Transverse colon (tissue), 4 donors: ENCODE measurements around the gene FAM187B. TPM values are rescaled to one million over a fixed set of nuclear protein-coding genes. Genes with fewer than 3 reads are reported as not detected.

Experiments
- DNase-seq: peaks from one replicate; pipeline ENCODE4 v3.0.0-alpha.2; 2019
- H3K27ac ChIP-seq, 4 donors: fragments of 200-600 bp; sonication (generic); 2 replicates each; pipeline ENCODE4 v1.5.1; 2016 to 2018; ENCODE audit warnings: inconsistent platforms in 4 of 4
- H3K27me3 ChIP-seq: fragments of 200-600 bp; sonication (generic); 2 replicates; pipeline ENCODE4 v1.5.1; 2017; ENCODE audit warnings: inconsistent platforms
- H3K36me3 ChIP-seq, 4 donors: fragments of 200-600 bp; sonication (generic); 2 replicates each; pipeline ENCODE4 v1.5.1; 2017 to 2019; ENCODE audit warnings: inconsistent platforms in 4 of 4
- H3K4me1 ChIP-seq, 4 donors: fragments of 200-600 bp; sonication (generic); 2 replicates each; pipeline ENCODE4 v1.5.1; 2017 to 2020; ENCODE audit warnings: inconsistent platforms in 4 of 4
- H3K4me3 ChIP-seq, 4 donors: fragments of 200-600 bp; sonication (generic); 1 replicate in 1 of 4; 2 replicates in 3 of 4; pipeline versions ENCODE4 v1.5.1 to v1.6.1; 2017 to 2019; ENCODE audit warnings: inconsistent platforms in 4 of 4
- H3K9me3 ChIP-seq, 2 donors: fragments of 200-600 bp; sonication (generic); 2 replicates each; pipeline ENCODE4 v1.5.1; 2017 to 2019; ENCODE audit warnings: inconsistent platforms in 2 of 2
- CTCF ChIP-seq, 5 experiments: fragments of 200-600 bp in 3 of 5; fragments of 450-650 bp in 2 of 5; sonication (generic) in 3 of 5; IDR thresholded peaks; 1 replicate in 2 of 5; 2 replicates in 3 of 5; pipeline ENCODE4 v1.5.1; 2016 to 2017; ENCODE audit warnings: antibody characterized with exemption in 5 of 5, inconsistent platforms in 3 of 5, mild to moderate bottlenecking in 2 of 5, moderate library complexity in 1 of 5
- EP300 ChIP-seq: sonication (generic); formaldehyde crosslinking; IDR thresholded peaks from one replicate; pipeline ENCODE4 v1.6.1; 2017; ENCODE audit warnings: antibody characterized with exemption, low read depth
- POLR2A ChIP-seq: fragments of 450-650 bp; IDR thresholded peaks from one replicate; pipeline ENCODE4 v1.6.1; 2016; ENCODE audit warnings: antibody characterized with exemption, mild to moderate bottlenecking, moderate library complexity
- POLR2AphosphoS5 ChIP-seq, 3 donors: sonication (generic); formaldehyde crosslinking; IDR thresholded peaks; one replicate each; pipeline ENCODE4 v1.6.1; 2016; ENCODE audit warnings: antibody characterized with exemption in 3 of 3
- WGBS, 2 donors: methylation state at CpG; one replicate each; pipeline ENCODE4 v1.1.5; 2018; ENCODE audit warnings: low coverage in 1 of 2; 5-methylcytosine and 5-hydroxymethylcytosine counted together
- in situ Hi-C, 4 donors: fragments of 200-750 bp; cut with MboI; loops; one replicate each; pipeline versions ENCODE4 v1.15.0 to v1.15.1; 2017; ENCODE audit warnings: low sequenced_read_pairs in 3 of 4, low pct_ligation_motif_present in 1 of 4, low pct_unique_long_range_greater_than_20kb in 1 of 4
- intact Hi-C: fragments of 100-400 bp; cut with DNase I; formaldehyde crosslinking; loops from one replicate; pipeline ENCODE4 v1.15.1; 2023; ENCODE audit warnings: low total_unique reads
- total RNA-seq, 4 donors: library from RNA; depleted of rRNA; stranded (reverse); fragments of >200 nt; gene quantifications; one replicate each; pipeline ENCODE4 v1.1.0, GENCODE V29; 2016

The FAM187B gene
- total RNA-seq, 4 donors from 2014 or later = not detected

- H3K4me1 ChIP-seq = peaks cover 0 to 16% (median 8%) of the 10 kb centered on the region in 4 donors
- WGBS, 2 donors = 80 to 93% methylated on average over 1 to 2 of the region's 2 CpGs
- in situ Hi-C loops = no loop called here
- H3K36me3 ChIP-seq = no peaks in the 10 kb centered on the region
- DNase-seq = no peak
- peaks cover 17% of the 10 kb centered on the region for H3K27me3 ChIP-seq
- no peak overlapping the region for H3K4me3 ChIP-seq
- H3K27ac ChIP-seq = no peak overlapping the region
- no peaks in the 10 kb centered on the region for H3K9me3 ChIP-seq
- TF ChIP-seq EP300 = no peak
- no peak for TF ChIP-seq POLR2A
- TF ChIP-seq CTCF (IDR thresholded peaks at IDR 0.05) = no peak
- TF ChIP-seq POLR2AphosphoS5 (IDR thresholded peaks at IDR 0.05) = no peak
- intact Hi-C loops = no loop called here
These were observed 22.9 kb upstream of the FAM187B start for GRCh38 chr19:35251456-35251855.

- no peaks in the 10 kb centered on the region for H3K9me3 ChIP-seq
- TF ChIP-seq POLR2AphosphoS5 (IDR thresholded peaks at IDR 0.05) = no peak
- TF ChIP-seq POLR2A = no peak
- TF ChIP-seq CTCF (IDR thresholded peaks at IDR 0.05) = no peak
- TF ChIP-seq EP300 = no peak
- peak overlapping the region in 3 of 4 donors; percentile 72 to 88 (median 76) for H3K4me3 ChIP-seq
- H3K36me3 ChIP-seq = no peaks in the 10 kb centered on the region
- intact Hi-C loops (no loop called here), in situ Hi-C loops (no loop called here)
- WGBS, 2 donors = 47 to 80% methylated on average over 7 to 34 of the region's 34 CpGs
- DNase-seq = no peak
- peaks cover 24% of the 10 kb centered on the region for H3K27me3 ChIP-seq
- peak overlapping the region; percentile 87 to 94 (median 92) for H3K27ac ChIP-seq
- peaks cover 0 to 16% (median 8%) of the 10 kb centered on the region in 4 donors for H3K4me1 ChIP-seq
These were observed 21.5 kb upstream of the FAM187B start for GRCh38 chr19:35249848-35250711.

- WGBS, 2 donors = 9% methylated on average over 39 of the region's 39 CpGs; no CpG with 5 or more reads in 1 of the 2 donors
- no peaks in the 10 kb centered on the region for H3K9me3 ChIP-seq
- intact Hi-C loops = no loop called here
- peak overlapping the region; percentile 20 to 88 (median 74) for H3K4me3 ChIP-seq
- H3K27me3 ChIP-seq = peaks cover 24% of the 10 kb centered on the region
- peak overlapping the region; percentile 87 to 94 (median 92) for H3K27ac ChIP-seq
- peaks cover 0 to 16% (median 8%) of the 10 kb centered on the region in 4 donors for H3K4me1 ChIP-seq
- in situ Hi-C loops = no loop called here
- no peaks in the 10 kb centered on the region for H3K36me3 ChIP-seq
- DNase-seq = peak; percentile 42
- TF ChIP-seq EP300 (no peak), POLR2A (peak; percentile 16)
These were observed 20.8 kb upstream of the FAM187B start for GRCh38 chr19:35249146-35249847.

GRCh38 chr19:35248310-35249145 lies 20.0 kb upstream of the FAM187B start, which contains the start of gene LSR:
LSR (plus strand) TSS chr19:35249002; CDS start chr19:35249023, 21 bp downstream.
- DNase-seq = peak; percentile 94
- Histone ChIP-seq H3K9me3 (no peaks in the 10 kb centered on the region), H3K27ac (peak within 1 kb of the TSS; percentile 87 to 94 (median 92)), H3K27me3 (peaks cover 28% of the 10 kb centered on the region), H3K4me1 (peaks cover 0 to 16% (median 8%) of the 10 kb centered on the region in 4 donors), H3K36me3 (no peaks in the 10 kb centered on the region), H3K4me3 (peak within 1 kb of the TSS; percentile 33 to 88 (median 74))
- 0% methylated on average over 61 of the region's 69 CpGs; no CpG with 5 or more reads in 1 of the 2 donors for WGBS, 2 donors
- in situ Hi-C loops = no loop called here
- intact Hi-C loops = no loop called here
- peak in 1 of 5 experiments; percentile 45 for TF ChIP-seq CTCF (IDR thresholded peaks at IDR 0.05)
- TF ChIP-seq EP300 = no peak
- peak; percentile 96 for TF ChIP-seq POLR2A
- TF ChIP-seq POLR2AphosphoS5 (IDR thresholded peaks at IDR 0.05) = peak in 2 of 3 donors; percentile 92 to 94
